NCI-H774 (cell line): ENCODE results near the gene ACAP2.
"Not testable (repeated sequence)": the region's sequence is repeated elsewhere in the genome, so short reads cannot be mapped to it uniquely, and the experiment has no call there.

Source experiments
- DNase-seq: peaks from one replicate; lab custom pipeline; 2025; lab: John Stamatoyannopoulos, UW

ACAP2 gene

GRCh38 chr3:195443391-195443989 is 670 bp upstream of the ACAP2 start:
- no peak for DNase-seq

DNA sequence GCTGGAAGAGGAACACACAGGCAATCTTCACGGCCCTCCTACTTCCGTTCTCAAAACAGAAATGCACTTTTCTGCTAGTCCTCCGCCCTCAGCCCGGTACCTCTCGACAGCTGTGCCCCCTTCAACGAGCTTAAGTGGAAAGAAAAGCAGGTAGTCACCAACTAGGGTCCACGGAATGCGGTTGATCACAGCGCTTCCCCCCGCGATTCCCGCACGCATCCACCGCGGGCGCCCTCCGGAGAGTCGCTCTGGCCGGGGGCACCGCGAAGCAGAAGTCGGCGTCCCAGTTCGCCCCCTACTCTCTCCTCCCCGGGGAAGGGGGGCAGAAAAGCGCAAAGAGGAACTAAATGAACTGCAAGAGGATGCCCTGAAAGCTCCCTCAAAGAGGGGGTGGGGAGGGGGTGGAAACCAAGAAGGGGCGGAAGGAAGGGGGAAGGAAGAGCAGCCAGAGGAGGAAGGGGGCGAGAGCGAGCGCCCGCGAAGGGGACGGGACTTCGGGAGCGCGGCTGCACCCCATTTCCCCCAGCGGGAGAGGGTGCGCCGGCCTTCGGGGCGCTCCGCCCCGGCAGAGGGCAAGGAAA is 738 bp downstream of the ACAP2 start:
- DNase-seq: no peak

DNA sequence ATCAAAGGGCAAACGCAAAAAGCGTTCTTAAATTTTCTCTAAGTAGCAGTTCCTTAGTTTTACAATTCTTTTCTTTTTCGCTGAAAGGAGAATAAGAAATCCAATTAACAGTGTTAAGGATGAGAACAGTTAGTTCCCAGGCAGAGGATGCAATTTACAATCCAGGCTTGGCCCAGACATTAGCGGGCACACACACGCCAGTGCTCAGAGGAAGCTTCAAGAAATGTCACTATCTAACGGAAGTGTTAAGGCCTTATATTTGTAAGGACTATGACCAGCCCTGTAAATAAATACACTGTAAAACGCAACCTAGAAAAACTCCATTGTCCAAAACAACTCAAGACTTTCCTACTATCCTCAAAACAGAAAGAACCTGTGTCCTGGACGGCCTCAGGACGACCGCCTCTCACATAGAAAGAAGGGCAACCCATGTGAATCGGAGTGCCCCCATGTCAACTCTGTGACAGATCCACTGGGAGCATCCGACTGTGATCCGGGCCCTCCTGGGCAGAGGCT is 1.3 kb downstream of the ACAP2 start:
- DNase-seq: peak; percentile 19

- DNase-seq: no peak
These were observed 1.8 kb downstream of the ACAP2 start for GRCh38 chr3:195441051-195441450.

- DNase-seq: no peak
These were observed 2.4 kb downstream of the ACAP2 start for GRCh38 chr3:195440379-195440778.

- no peak for DNase-seq
These were observed 4.4 kb downstream of the ACAP2 start for GRCh38 chr3:195438371-195438770.

- DNase-seq: no peak
These were observed 17.0 kb downstream of the ACAP2 start for GRCh38 chr3:195425849-195426248.

GRCh38 chr3:195423818-195424217 is 19.0 kb downstream of the ACAP2 start:
- no peak for DNase-seq

- DNase-seq: no peak
These were observed 21.4 kb downstream of the ACAP2 start for GRCh38 chr3:195421400-195421799.

DNA sequence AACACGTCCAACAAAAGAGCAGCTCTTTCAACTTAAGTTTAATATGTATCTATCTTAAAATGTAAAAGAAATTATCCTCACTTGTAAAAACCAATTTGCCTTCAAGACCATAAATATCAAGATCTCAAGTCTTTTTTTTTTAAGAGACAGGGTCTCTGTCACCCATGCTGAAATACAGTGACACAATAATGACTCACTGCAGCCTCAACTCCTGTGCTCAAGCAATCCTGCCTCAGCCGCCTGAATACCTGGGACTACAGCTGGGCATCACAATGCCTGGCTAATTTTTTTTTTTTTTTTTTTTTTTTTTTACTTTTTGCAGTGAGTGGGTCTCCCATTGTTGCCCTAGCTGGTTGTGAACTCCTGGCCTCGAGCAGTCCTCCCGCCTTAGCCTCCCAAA is 26.0 kb downstream of the ACAP2 start:
- no peak for DNase-seq

- DNase-seq: no peak
These were observed 31.0 kb downstream of the ACAP2 start for GRCh38 chr3:195411836-195412235.

DNA sequence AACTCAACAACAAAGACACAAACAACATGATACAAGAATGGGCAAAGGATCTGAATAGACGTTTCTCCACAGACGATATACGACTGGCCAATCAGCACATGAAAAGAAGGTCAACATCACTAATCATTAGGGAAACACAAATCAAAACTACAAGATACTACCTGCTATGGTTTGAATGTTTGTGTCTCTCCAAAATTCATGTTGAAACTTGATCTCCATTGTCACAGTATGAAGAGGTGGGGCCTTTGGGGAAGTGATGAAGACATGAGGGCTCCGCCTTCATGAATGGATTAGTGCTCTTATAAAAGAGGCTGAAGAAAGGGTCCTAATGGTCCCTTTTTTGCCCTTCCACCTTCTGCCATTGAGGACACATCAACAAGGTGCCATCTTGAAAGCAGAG is 32.3 kb downstream of the ACAP2 start:
- DNase-seq: no peak

GRCh38 chr3:195407531-195408409 is 35.0 kb downstream of the ACAP2 start:
- DNase-seq: no peak

DNA sequence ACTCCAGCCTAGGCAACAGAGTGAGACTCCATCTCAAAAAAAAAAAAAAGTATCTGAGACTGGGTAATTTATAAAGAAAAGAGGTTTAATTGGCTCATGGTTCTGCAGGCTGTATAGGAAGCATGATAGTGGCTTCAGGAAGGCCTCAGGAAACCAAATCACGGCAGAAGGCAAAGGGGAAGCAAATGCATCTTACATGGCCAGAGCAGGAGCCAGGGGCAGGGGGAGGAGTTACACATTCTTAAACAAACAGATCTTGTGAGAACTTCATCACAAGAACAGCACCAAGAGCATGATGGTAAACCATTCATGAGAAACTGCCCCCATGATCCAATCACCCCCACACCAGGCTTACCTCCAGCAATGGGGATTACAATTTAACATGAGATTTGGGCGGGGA is 37.2 kb downstream of the ACAP2 start:
- no peak for DNase-seq

- DNase-seq: no peak
These were observed 38.9 kb downstream of the ACAP2 start for GRCh38 chr3:195403841-195404408.

- DNase-seq: no peak
These were observed 39.6 kb downstream of the ACAP2 start for GRCh38 chr3:195403244-195403643.

- peak; percentile 96 for DNase-seq
These were observed 40.9 kb downstream of the ACAP2 start for GRCh38 chr3:195401943-195402342.

- DNase-seq: not testable (repeated sequence)
These were observed 44.4 kb downstream of the ACAP2 start for GRCh38 chr3:195398460-195398859.

DNA sequence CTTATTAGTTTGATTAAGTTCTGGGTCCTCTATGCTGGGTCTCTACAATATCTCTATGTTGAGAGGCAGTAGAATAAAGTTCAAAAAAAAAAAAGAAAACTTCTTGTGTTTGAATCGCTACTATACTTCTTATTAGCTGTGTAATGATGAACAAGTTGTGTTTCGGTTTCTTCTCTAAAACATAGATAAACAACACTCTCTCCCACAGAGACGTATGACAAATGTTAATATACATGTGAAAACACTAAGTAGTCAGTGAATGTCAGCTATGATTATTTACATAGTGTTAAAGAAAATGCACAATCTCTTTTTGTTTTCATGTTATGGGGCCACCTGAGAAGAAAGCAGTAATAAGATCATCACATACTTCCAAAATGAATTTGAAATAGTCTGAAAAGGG is 45.3 kb downstream of the ACAP2 start:
- DNase-seq: no peak

DNA sequence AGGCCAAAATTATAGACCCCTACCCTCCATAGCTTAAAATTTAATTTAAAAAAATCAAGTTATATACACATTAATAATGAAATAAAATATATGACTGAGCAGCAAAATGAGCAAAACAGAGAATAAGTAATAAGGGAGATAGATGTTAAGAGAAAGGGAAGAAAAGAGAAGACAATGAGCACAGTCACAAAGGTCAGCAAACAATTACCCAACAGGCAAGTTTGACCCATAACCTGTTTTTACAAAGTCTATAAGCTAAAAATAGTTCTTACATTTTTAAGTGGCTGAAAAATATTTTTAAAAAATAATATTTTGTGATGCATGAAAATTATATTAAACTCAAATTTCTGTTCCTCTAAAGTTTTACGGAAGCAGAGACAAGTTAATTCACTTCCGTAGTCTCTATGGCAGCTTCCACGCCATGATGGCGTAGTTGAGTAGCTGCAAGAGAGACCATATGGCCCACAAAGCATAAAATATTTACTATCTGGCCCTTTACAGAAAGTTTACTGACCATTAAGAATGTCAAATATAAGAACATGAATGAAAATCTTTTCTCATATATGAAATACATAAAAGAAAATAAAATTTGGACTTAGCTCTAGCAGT is 47.5 kb downstream of the ACAP2 start:
- DNase-seq: no peak

GRCh38 chr3:195394700-195395099 is 48.1 kb downstream of the ACAP2 start:
- no peak for DNase-seq

DNA sequence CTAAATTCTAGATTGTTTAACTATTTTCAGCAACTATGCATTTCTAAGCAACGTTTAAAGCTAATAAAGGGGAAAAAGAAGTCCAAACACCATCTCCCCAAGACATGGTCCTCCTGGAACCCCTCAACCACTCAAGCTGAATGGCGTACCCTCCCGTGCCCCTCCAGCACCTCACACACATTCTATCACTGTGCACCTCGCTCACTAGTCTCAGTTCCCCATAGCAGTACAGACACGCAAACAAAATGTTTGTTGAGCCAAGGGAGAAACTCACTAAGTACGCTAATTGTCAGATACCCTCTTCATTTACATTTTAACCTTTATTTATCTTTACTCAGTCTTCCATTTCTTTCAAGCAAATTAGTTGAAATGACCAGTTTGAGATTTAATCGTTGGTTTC is 48.8 kb downstream of the ACAP2 start:
- no peak for DNase-seq
